Hepatocyte (in vitro differentiated cells): Measurements from ENCODE around the gene GTPBP4.

Experiments used
- CTCF ChIP-seq: fragments of 200-600 bp; sonication (generic); IDR thresholded peaks from 2 replicates; pipeline ENCODE4 v1.5.1; 2016; ENCODE audit warnings: antibody characterized with exemption, mild to moderate bottlenecking; ENCODE audit not compliant: poor library complexity
- EZH2 ChIP-seq: fragments of 200-600 bp; sonication (generic); IDR thresholded peaks from 2 replicates; pipeline ENCODE4 v1.6.1; 2016; ENCODE audit warnings: antibody characterized with exemption, mild to moderate bottlenecking, borderline replicate concordance
- EZH2phosphoT487 ChIP-seq: fragments of 200-600 bp; sonication (generic); IDR thresholded peaks from one replicate; pipeline ENCODE4 v1.6.1; 2018; ENCODE audit warnings: antibody characterized with exemption, mild to moderate bottlenecking, low read depth, moderate library complexity; ENCODE audit not compliant: unreplicated experiment, severe bottlenecking

GRCh38 chr10:1045415-1045814 is 57.2 kb downstream of the GTPBP4 start:
- TF ChIP-seq CTCF: no peak
- TF ChIP-seq EZH2phosphoT487: no peak
- no peak for TF ChIP-seq EZH2
